ENCODE measurements around the gene PLCB3. TPM values are rescaled to one million over a fixed set of nuclear protein-coding genes. Genes with fewer than 3 reads are reported as not detected.
A peak's percentile ranks its signal among the peaks of the same experiment; 100 is the strongest.

PLCB3 gene
- total RNA-seq, 4 donors from 2014 or later = 196 to 453 (median 359) TPM

- H3K4me1 ChIP-seq = peaks cover under 1 to 49% (median 5%) of the 10 kb centered on the region in 4 donors
- TF ChIP-seq CTCF (IDR thresholded peaks at IDR 0.05) (no peak), POLR2A (IDR thresholded peaks at IDR 0.05) (no peak)
- H3K4me3 ChIP-seq = no peak overlapping the region
- H3K27me3 ChIP-seq = no peaks in the 10 kb centered on the region
- H3K36me3 ChIP-seq = peaks cover 0 to 87% (median 0%) of the 10 kb centered on the region in 3 donors
- H3K9me3 ChIP-seq = no peaks in the 10 kb centered on the region
- DNase-seq = no peak
- no peak overlapping the region for H3K27ac ChIP-seq
Observed at GRCh38 chr11:64263021-64263946, 12.0 kb downstream of the PLCB3 start.

GRCh38 chr11:64263947-64264317, 12.6 kb downstream of the PLCB3 start:
- no peak for DNase-seq
- no peaks in the 10 kb centered on the region for H3K9me3 ChIP-seq
- H3K27ac ChIP-seq = no peak overlapping the region
- H3K4me3 ChIP-seq = no peak overlapping the region
- H3K36me3 ChIP-seq = peaks cover 0 to 80% (median 0%) of the 10 kb centered on the region in 3 donors
- peaks cover 7 to 55% (median 10%) of the 10 kb centered on the region in 4 donors for H3K4me1 ChIP-seq
- H3K27me3 ChIP-seq = no peaks in the 10 kb centered on the region
- TF ChIP-seq CTCF (IDR thresholded peaks at IDR 0.05) (no peak), POLR2A (IDR thresholded peaks at IDR 0.05) (no peak)

GRCh38 chr11:64264371-64264852, 13.1 kb downstream of the PLCB3 start:
- H3K4me1 ChIP-seq = peaks cover 7 to 57% (median 12%) of the 10 kb centered on the region in 4 donors
- no peaks in the 10 kb centered on the region for H3K9me3 ChIP-seq
- H3K27ac ChIP-seq = peak overlapping the region in 1 of 4 donors; percentile 30
- no peak for TF ChIP-seq CTCF (IDR thresholded peaks at IDR 0.05)
- TF ChIP-seq POLR2A (IDR thresholded peaks at IDR 0.05) = no peak
- peaks cover 0 to 75% (median 0%) of the 10 kb centered on the region in 3 donors for H3K36me3 ChIP-seq
- no peak overlapping the region for H3K4me3 ChIP-seq
- no peaks in the 10 kb centered on the region for H3K27me3 ChIP-seq
- DNase-seq = no peak

GRCh38 chr11:64265176-64266160, 14.1 kb downstream of the PLCB3 start:
- peak overlapping the region in 1 of 4 donors; percentile 30 for H3K27ac ChIP-seq
- TF ChIP-seq POLR2A (IDR thresholded peaks at IDR 0.05) (no peak), CTCF (IDR thresholded peaks at IDR 0.05) (no peak)
- H3K4me1 ChIP-seq = peaks cover 7 to 57% (median 12%) of the 10 kb centered on the region in 4 donors
- no peaks in the 10 kb centered on the region for H3K27me3 ChIP-seq
- H3K4me3 ChIP-seq = no peak overlapping the region
- no peaks in the 10 kb centered on the region for H3K9me3 ChIP-seq
- no peak for DNase-seq
- H3K36me3 ChIP-seq = peaks cover 0 to 66% (median 0%) of the 10 kb centered on the region in 3 donors

- Histone ChIP-seq H3K4me3 (no peak overlapping the region), H3K9me3 (no peaks in the 10 kb centered on the region), H3K4me1 (peaks cover 7 to 57% (median 12%) of the 10 kb centered on the region in 4 donors), H3K36me3 (peaks cover 0 to 60% (median 0%) of the 10 kb centered on the region in 3 donors), H3K27ac (peak overlapping the region in 1 of 4 donors; percentile 39), H3K27me3 (no peaks in the 10 kb centered on the region)
- no peak for DNase-seq
- no peak for TF ChIP-seq CTCF (IDR thresholded peaks at IDR 0.05)
- TF ChIP-seq POLR2A (IDR thresholded peaks at IDR 0.05) = no peak
Observed at GRCh38 chr11:64266339-64266738, 15.0 kb downstream of the PLCB3 start.

All from Peyer's patch (tissue), 4 donors.